ENCODE measurements around the gene DCLK2.

DNA sequence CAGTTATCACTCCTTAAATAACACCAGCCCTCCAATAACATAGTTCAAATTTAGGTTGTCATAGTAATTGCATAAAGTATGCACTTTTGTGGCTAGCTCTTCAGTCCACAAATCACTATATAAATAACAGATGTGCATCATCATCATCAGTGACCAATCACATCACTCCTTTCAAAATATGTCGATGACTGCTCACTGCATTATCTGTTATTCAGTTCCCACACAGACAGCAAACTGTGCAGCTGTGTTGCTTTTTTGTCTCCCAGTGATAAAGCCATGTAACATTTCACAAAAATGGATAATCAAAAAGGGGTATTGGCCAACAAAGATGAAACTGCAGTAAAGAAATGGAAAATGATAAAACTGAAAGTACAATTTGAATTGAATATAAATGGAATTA, 205.4 kb downstream of the DCLK2 start:
- TF ChIP-seq, protein P1, sequence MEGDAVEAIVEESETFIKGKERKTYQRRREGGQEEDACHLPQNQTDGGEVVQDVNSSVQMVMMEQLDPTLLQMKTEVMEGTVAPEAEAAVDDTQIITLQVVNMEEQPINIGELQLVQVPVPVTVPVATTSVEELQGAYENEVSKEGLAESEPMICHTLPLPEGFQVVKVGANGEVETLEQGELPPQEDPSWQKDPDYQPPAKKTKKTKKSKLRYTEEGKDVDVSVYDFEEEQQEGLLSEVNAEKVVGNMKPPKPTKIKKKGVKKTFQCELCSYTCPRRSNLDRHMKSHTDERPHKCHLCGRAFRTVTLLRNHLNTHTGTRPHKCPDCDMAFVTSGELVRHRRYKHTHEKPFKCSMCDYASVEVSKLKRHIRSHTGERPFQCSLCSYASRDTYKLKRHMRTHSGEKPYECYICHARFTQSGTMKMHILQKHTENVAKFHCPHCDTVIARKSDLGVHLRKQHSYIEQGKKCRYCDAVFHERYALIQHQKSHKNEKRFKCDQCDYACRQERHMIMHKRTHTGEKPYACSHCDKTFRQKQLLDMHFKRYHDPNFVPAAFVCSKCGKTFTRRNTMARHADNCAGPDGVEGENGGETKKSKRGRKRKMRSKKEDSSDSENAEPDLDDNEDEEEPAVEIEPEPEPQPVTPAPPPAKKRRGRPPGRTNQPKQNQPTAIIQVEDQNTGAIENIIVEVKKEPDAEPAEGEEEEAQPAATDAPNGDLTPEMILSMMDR (IDR thresholded peaks at IDR 0.05), result no peak
- no peak for TF ChIP-seq POLR2A (IDR thresholded peaks at IDR 0.05)

All from ovary (tissue), 3 donors.